HepG2 (cell line): Measurements from ENCODE around the gene RAB17. TPM values are rescaled to one million over a fixed set of nuclear protein-coding genes. Genes with fewer than 3 reads are reported as not detected.

Experiments used
- ATRX ChIP-seq: sonication (generic); formaldehyde crosslinking; IDR thresholded peaks from 2 replicates; pipeline ENCODE4 v1.4.0; 2020; ENCODE audit warnings: missing genetic modification reagents, borderline replicate concordance
- BORCS8-MEF2B ChIP-seq: sonication (generic); formaldehyde crosslinking; IDR thresholded peaks from 2 replicates; pipeline ENCODE4 v1.8.0; 2022; ENCODE audit warnings: mild to moderate bottlenecking, missing genetic modification reagents
- CBX5 ChIP-seq: sonication (generic); formaldehyde crosslinking; IDR thresholded peaks from 2 replicates; pipeline ENCODE4 v1.4.0; 2020; ENCODE audit warnings: missing genetic modification reagents, borderline replicate concordance
- CREB1 ChIP-seq, 2 experiments: fragments of 450-650 bp in 1 of 2; IDR thresholded peaks; 2 replicates each; pipeline ENCODE4 v1.6.1; 2016 to 2017; ENCODE audit warnings: control low read depth in 1 of 2, mild to moderate bottlenecking in 1 of 2, missing compliant biosample characterization in 1 of 2, missing genetic modification characterization in 1 of 2
- EHMT2 ChIP-seq: fragments of 200-600 bp; sonication (generic); IDR thresholded peaks from 2 replicates; pipeline ENCODE4 v1.7.0; 2017; ENCODE audit warnings: antibody characterized with exemption, low read depth, low read length, borderline replicate concordance
- MTERF4 ChIP-seq: sonication (generic); formaldehyde crosslinking; IDR thresholded peaks from 2 replicates; pipeline ENCODE4 v1.8.0; 2023; ENCODE audit warnings: mild to moderate bottlenecking, missing genetic modification reagents
- NCOR1 ChIP-seq: fragments of 200-600 bp; sonication (generic); IDR thresholded peaks from 2 replicates; pipeline ENCODE4 v1.7.0; 2017; ENCODE audit warnings: antibody characterized with exemption, low read length, borderline replicate concordance
- TBP ChIP-seq: sonication (generic); formaldehyde crosslinking; IDR thresholded peaks from 2 replicates; pipeline ENCODE4 v1.5.0; 2020; ENCODE audit warnings: missing genetic modification reagents
- ZFAT ChIP-seq: sonication (generic); formaldehyde crosslinking; conservative IDR thresholded peaks from 2 replicates; pipeline ENCODE4 v1.8.1; 2023; ENCODE audit warnings: missing genetic modification reagents, inconsistent platforms
- ZNF329 ChIP-seq: sonication (generic); formaldehyde crosslinking; IDR thresholded peaks from 2 replicates; pipeline ENCODE4 v1.9.0; 2021; ENCODE audit warnings: low read depth, mild to moderate bottlenecking, missing genetic modification reagents
- ZNF550 ChIP-seq: sonication (generic); formaldehyde crosslinking; IDR thresholded peaks from 2 replicates; pipeline ENCODE4 v1.4.0; 2020; ENCODE audit warnings: mild to moderate bottlenecking, missing genetic modification reagents, borderline replicate concordance
- ZNF772 ChIP-seq: sonication (generic); formaldehyde crosslinking; IDR thresholded peaks from 2 replicates; pipeline ENCODE4 v1.5.0; 2020; ENCODE audit warnings: mild to moderate bottlenecking, missing genetic modification reagents
- polyA plus RNA-seq, 8 experiments: library from polyadenylated mRNA; depleted of rRNA in 3 of 8; stranded (reverse) in 7 of 8; unstranded in 1 of 8; fragments of >200 nt; fragmentation: Illumina TruSeq in 4 of 8; extraction: Trizol in 4 of 8; gene quantifications; 2 replicates each; pipeline versions ENCODE4 v1.2.1 to v1.2.3, GENCODE V29; 2011 to 2016; ENCODE audit warnings: low read depth in 4 of 8, missing spikeins in 1 of 8, mixed read lengths in 1 of 8; ENCODE audit not compliant: insufficient read depth in 1 of 8
- total RNA-seq, 5 experiments: library from RNA; depleted of rRNA; stranded (reverse); fragments of >200 nt; fragmentation: Illumina TruSeq; extraction: Trizol; gene quantifications; 2 replicates each; pipeline ENCODE4 v1.2.3, GENCODE V29; 2016; ENCODE audit warnings: low read depth in 1 of 5
- TF ChIP-seq, protein P1 (sequence below): sonication (generic); formaldehyde crosslinking; IDR thresholded peaks from 2 replicates; pipeline ENCODE4 v1.5.0; 2020; ENCODE audit warnings: mild to moderate bottlenecking, missing genetic modification reagents
- TF ChIP-seq, protein P2 (sequence below): sonication (generic); formaldehyde crosslinking; IDR thresholded peaks from 2 replicates; pipeline ENCODE4 v1.4.0; 2020; ENCODE audit warnings: missing genetic modification reagents; ENCODE audit errors: not compliant biosample characterization
- TF ChIP-seq, protein P3 (sequence below): sonication (generic); formaldehyde crosslinking; IDR thresholded peaks from 2 replicates; pipeline ENCODE4 v1.8.1; 2022; ENCODE audit warnings: low read depth, mild to moderate bottlenecking, missing genetic modification reagents

Gene RAB17
- total and polyA plus RNA-seq, 2 of the 13 experiments (the other 11 are each of a cell fraction or from before 2014, with no cell fraction given) = 68.0 to 124 TPM

DNA sequence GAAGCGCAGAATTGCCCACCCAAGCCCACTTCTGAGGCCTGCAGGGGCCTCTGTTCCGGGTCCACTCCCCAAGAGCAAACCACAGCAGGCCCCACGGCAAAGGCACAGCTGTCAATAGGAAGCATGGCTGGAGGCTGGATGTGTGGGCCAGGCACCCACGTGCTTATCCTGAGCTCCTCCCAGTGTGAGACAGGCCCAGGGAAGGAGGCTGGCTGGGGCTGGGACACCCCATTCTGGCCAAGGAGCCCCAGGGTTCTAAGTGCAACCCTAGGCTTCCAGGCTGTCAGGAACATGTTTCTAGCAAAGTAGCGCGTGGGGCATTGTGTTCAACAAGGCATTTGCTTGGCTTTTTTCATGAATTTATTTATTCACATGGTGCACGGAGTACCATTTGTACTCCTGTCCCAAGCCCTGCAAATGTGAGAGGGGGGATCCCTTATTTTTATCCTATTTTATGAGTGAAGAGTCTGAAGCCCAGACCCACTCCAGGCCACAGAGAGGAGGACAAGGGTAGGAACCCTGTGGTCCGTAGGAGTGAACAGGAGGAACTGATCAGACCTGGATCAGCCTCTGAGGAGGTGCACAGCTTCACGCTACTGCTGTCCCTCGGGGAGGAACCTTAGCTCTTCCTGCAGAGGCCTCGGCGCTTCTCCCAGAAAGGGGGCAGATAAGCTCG is 6.1 kb upstream of the RAB17 start (continued):
- TF ChIP-seq MTERF4 (no peak), ZFAT (CRISPR knock-in tag) (no peak), EHMT2 (no peak), ZNF550 (CRISPR knock-in tag) (no peak), CREB1 (IDR thresholded peaks at IDR 0.05) (no peak), CREB1 (CRISPR knock-in tag; IDR thresholded peaks at IDR 0.05) (no peak), ATRX (no peak), ZNF772 (0 out of 2 replicates have a peak, but pooled peaks have one; percentile 36), NCOR1 (no peak), TBP (no peak), ZNF329 (no peak), CBX5 (CRISPR knock-in tag) (no peak), BORCS8-MEF2B (CRISPR knock-in tag) (0 out of 2 replicates have a peak, but pooled peaks have one; percentile 21)
- TF ChIP-seq, protein P1, sequence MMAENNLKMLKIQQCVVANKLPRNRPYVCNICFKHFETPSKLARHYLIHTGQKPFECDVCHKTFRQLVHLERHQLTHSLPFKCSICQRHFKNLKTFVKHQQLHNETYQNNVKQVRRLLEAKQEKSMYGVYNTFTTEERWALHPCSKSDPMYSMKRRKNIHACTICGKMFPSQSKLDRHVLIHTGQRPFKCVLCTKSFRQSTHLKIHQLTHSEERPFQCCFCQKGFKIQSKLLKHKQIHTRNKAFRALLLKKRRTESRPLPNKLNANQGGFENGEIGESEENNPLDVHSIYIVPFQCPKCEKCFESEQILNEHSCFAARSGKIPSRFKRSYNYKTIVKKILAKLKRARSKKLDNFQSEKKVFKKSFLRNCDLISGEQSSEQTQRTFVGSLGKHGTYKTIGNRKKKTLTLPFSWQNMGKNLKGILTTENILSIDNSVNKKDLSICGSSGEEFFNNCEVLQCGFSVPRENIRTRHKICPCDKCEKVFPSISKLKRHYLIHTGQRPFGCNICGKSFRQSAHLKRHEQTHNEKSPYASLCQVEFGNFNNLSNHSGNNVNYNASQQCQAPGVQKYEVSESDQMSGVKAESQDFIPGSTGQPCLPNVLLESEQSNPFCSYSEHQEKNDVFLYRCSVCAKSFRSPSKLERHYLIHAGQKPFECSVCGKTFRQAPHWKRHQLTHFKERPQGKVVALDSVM (CRISPR knock-in tag) = no peak
- TF ChIP-seq, protein P2, sequence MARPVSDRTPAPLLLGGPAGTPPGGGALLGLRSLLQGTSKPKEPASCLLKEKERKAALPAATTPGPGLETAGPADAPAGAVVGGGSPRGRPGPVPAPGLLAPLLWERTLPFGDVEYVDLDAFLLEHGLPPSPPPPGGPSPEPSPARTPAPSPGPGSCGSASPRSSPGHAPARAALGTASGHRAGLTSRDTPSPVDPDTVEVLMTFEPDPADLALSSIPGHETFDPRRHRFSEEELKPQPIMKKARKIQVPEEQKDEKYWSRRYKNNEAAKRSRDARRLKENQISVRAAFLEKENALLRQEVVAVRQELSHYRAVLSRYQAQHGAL (CRISPR knock-in tag) = no peak
- TF ChIP-seq, protein P3, sequence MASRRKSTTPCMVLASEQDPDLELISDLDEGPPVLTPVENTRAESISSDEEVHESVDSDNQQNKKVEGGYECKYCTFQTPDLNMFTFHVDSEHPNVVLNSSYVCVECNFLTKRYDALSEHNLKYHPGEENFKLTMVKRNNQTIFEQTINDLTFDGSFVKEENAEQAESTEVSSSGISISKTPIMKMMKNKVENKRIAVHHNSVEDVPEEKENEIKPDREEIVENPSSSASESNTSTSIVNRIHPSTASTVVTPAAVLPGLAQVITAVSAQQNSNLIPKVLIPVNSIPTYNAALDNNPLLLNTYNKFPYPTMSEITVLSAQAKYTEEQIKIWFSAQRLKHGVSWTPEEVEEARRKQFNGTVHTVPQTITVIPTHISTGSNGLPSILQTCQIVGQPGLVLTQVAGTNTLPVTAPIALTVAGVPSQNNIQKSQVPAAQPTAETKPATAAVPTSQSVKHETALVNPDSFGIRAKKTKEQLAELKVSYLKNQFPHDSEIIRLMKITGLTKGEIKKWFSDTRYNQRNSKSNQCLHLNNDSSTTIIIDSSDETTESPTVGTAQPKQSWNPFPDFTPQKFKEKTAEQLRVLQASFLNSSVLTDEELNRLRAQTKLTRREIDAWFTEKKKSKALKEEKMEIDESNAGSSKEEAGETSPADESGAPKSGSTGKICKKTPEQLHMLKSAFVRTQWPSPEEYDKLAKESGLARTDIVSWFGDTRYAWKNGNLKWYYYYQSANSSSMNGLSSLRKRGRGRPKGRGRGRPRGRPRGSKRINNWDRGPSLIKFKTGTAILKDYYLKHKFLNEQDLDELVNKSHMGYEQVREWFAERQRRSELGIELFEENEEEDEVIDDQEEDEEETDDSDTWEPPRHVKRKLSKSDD (CRISPR knock-in tag) = no peak
